Lung (tissue), 12 donors: Measurements from ENCODE around the gene MATN3. TPM values are rescaled to one million over a fixed set of nuclear protein-coding genes. Genes with fewer than 3 reads are reported as not detected.
A peak's percentile ranks its signal among the peaks of the same experiment; 100 is the strongest.

Experiments
- ATAC-seq: fragments of 200-7000 bp; cut with Tn5 transposase; one replicate; pipeline ENCODE4 v1.9.1; 2020; ENCODE audit warnings: moderate number of reproducible peaks; ENCODE audit not compliant: insufficient read depth, low FRiP score
- DNase-seq, 3 donors: peaks; one replicate each; pipeline ENCODE4 v3.0.0-alpha.2; 2013 to 2017
- H3K27ac ChIP-seq, 2 donors: one replicate each; pipeline ENCODE4 v1.5.1; 2013; ENCODE audit warnings: mild to moderate bottlenecking in 2 of 2, moderate library complexity in 2 of 2, control low read depth in 1 of 2, inconsistent platforms in 1 of 2, low read depth in 1 of 2, low read length in 1 of 2
- H3K27me3 ChIP-seq, 3 donors: one replicate each; pipeline ENCODE4 v1.5.1; 2013; ENCODE audit warnings: low read length in 2 of 3; ENCODE audit not compliant: control insufficient read depth in 3 of 3, insufficient read depth in 3 of 3
- H3K36me3 ChIP-seq, 4 donors: one replicate each; pipeline ENCODE4 v1.5.1; 2013; ENCODE audit warnings: low read length in 4 of 4, mild to moderate bottlenecking in 1 of 4, moderate library complexity in 1 of 4; ENCODE audit not compliant: control insufficient read depth in 4 of 4, insufficient read depth in 4 of 4
- H3K4me1 ChIP-seq, 5 donors: one replicate each; pipeline ENCODE4 v1.5.1; 2013; ENCODE audit warnings: low read length in 5 of 5, mild to moderate bottlenecking in 2 of 5, moderate library complexity in 1 of 5; ENCODE audit not compliant: control insufficient read depth in 5 of 5, insufficient read depth in 5 of 5
- H3K4me3 ChIP-seq: one replicate; pipeline ENCODE4 v1.5.1; 2013; ENCODE audit warnings: mild to moderate bottlenecking, control low read depth, moderate library complexity
- H3K9ac ChIP-seq, 2 donors: one replicate each; pipeline ENCODE4 v1.5.1; 2013; ENCODE audit warnings: low read length in 2 of 2, control low read depth in 1 of 2; ENCODE audit not compliant: insufficient read depth in 1 of 2
- H3K9me3 ChIP-seq, 4 donors: one replicate each; pipeline ENCODE4 v1.5.1; 2013; ENCODE audit warnings: low read length in 3 of 4, mild to moderate bottlenecking in 1 of 4, moderate library complexity in 1 of 4; ENCODE audit not compliant: control insufficient read depth in 4 of 4, insufficient read depth in 3 of 4
- CTCF ChIP-seq: IDR thresholded peaks from 2 replicates; pipeline ENCODE4 v1.5.1; 2012; ENCODE audit warnings: mild to moderate bottlenecking; ENCODE audit errors: control extremely low read depth, extremely low read depth
- WGBS, 2 donors: extraction: QIAGEN DNeasy Blood & Tissue Kit; methylation state at CpG; one replicate each; pipeline ENCODE4 v1.1.7; 2013; 5-methylcytosine and 5-hydroxymethylcytosine counted together
- polyA plus RNA-seq, 2 donors: library from polyadenylated mRNA; stranded (reverse); fragments of 200-250 nt; gene quantifications; one replicate each; pipeline ENCODE4 v1.2.1, GENCODE V29; 2013
- total RNA-seq, 2 donors: library from RNA; depleted of rRNA in 1 of 2; stranded (reverse); fragments of >200 nt in 1 of 2; gene quantifications; one replicate each; pipeline ENCODE4 v1.2.1, GENCODE V29; 2014 to 2021
- donor health status: control.
- donor health status: control.
- donor health status: Bipolar disorder and iron deficiency.
- donor health status: healthy.
- donor health status: DM: yes; HTN: yes; CAD: no.

Gene MATN3
- total and polyA plus RNA-seq, 4 donors = 2.7 to 3.6 (median 3.0) TPM

- TF ChIP-seq CTCF = no peak
- no peak for ATAC-seq
- peaks cover 0 to 6% (median 2%) of the 10 kb centered on the region in 4 donors for H3K9me3 ChIP-seq
- H3K27me3 ChIP-seq = peaks cover 0 to 2% (median 0%) of the 10 kb centered on the region in 3 donors
- DNase-seq = no peak
- no peak overlapping the region for H3K9ac ChIP-seq
- H3K36me3 ChIP-seq = no peaks in the 10 kb centered on the region
- H3K4me1 ChIP-seq = peaks cover 0 to 15% (median 4%) of the 10 kb centered on the region in 5 donors
- no peak overlapping the region for H3K27ac ChIP-seq
- no peak overlapping the region for H3K4me3 ChIP-seq
Observed at GRCh38 chr2:20016346-20016745, 3.9 kb upstream of the MATN3 start.

DNA sequence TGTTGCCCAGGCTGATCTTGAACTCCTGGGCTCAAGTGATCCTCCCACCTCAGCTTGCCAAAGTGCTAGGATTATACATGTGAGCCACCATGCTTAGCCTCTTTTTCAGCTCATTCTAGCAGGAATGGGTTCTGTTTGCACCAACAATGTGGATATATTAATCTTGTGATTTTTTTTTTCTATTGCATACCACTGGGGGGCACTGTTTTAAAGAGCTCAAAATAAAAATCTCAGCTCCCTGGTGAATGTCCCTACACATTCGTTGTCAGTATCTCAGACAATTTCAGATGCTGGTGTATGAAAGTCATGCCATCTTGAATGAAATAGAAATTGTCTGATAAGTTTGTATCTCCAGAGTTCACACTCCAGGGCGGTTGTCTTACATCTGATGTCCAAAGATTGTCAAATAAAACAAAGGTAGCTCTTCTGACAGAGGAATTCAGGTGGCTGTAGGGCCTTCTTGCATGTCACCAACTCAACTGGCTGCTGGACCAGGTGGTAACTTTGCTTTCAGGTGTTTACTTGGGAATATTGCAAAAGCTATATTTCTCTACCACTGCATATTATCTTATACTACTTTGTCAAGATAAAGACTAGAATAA lies 3.1 kb upstream of the MATN3 start:
- WGBS, 2 donors = 7 to 15% methylated on average over 2 of the region's 2 CpGs
- no peak overlapping the region for H3K4me3 ChIP-seq
- peak; percentile 42 for TF ChIP-seq CTCF
- H3K27me3 ChIP-seq = peaks cover 0 to 2% (median 0%) of the 10 kb centered on the region in 3 donors
- H3K36me3 ChIP-seq = no peaks in the 10 kb centered on the region
- ATAC-seq = peak; percentile 49
- H3K9ac ChIP-seq = no peak overlapping the region
- H3K27ac ChIP-seq = no peak overlapping the region
- peaks cover 0 to 15% (median 4%) of the 10 kb centered on the region in 5 donors for H3K4me1 ChIP-seq
- peaks cover 0 to 2% (median 0%) of the 10 kb centered on the region in 4 donors for H3K9me3 ChIP-seq
- DNase-seq = peak in 2 of 3 donors; percentile 72 to 76

DNA sequence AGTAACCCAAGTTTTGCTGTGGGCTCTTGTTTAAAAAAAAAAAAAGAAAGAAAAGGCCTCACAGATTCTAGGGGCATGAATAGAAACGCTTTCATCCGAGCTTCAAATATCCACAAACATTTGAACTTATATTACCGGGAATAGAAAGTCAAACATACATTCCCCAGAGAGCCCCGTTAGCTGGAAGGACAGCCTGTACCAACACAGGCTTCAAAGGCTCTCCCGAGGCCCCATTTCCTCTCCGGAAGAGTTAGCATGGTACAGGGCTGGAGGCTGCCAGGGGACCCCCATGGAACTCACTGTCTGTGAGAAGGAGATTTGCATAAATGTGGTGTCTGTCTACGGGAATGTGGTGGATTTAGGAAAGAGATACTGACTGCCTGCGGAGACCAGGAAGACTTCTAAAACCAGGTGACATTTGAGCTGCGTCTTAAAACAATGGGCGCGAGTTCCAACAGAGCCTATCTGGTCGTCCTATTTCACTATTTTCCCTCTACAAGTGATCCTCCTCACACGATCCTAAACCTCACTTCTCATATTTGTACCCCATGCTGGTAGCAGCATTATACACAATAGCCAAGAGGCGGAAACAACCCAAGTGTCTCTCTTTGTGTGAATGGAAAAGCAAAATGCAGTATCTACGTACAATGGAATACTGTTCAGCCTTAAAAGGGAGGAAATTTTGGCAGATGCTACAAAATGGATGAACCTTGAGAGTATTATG lies 820 bp upstream of the MATN3 start:
- Histone ChIP-seq H3K9ac (no peak overlapping the region), H3K27me3 (peaks cover 0 to 2% (median 0%) of the 10 kb centered on the region in 3 donors), H3K9me3 (peaks cover 0 to 2% (median 0%) of the 10 kb centered on the region in 4 donors), H3K4me1 (peaks cover 0 to 15% (median 4%) of the 10 kb centered on the region in 5 donors), H3K36me3 (no peaks in the 10 kb centered on the region), H3K27ac (peak overlapping the region in 1 of 2 donors; percentile 55), H3K4me3 (no peak overlapping the region)
- no peak for TF ChIP-seq CTCF
- ATAC-seq = no peak
- 47 to 55% methylated on average over 15 of the region's 15 CpGs for WGBS, 2 donors
- DNase-seq = peak in 2 of 3 donors; percentile 41 to 42
